ENCODE data around the gene ACTRT2. TPM values are rescaled to one million over a fixed set of nuclear protein-coding genes. Genes with fewer than 3 reads are reported as not detected.

ACTRT2 gene
- total RNA-seq, 1 experiment from 2014 or later: not detected

- no peak overlapping the region for H3K27ac Mint-ChIP-seq (ENCODE audit: unreplicated experiment)
- no peaks in the 10 kb centered on the region for H3K36me3 Mint-ChIP-seq (ENCODE audit: insufficient read depth, unreplicated experiment)
- peaks cover 53% of the 10 kb centered on the region for H3K27me3 Mint-ChIP-seq (ENCODE audit: unreplicated experiment)
- H3K4me3 Mint-ChIP-seq (ENCODE audit: low read depth, unreplicated experiment): no peak overlapping the region
- intact Hi-C loops (cut with micrococcal nuclease; ENCODE audit: unreplicated experiment): no loop called here
- peaks cover 5% of the 10 kb centered on the region for H3K9me3 Mint-ChIP-seq (ENCODE audit: low read depth, unreplicated experiment)
- BruUV-seq (replicated peaks): no TSS peak
- DNase-seq: no peak
- H3K4me1 Mint-ChIP-seq (ENCODE audit: low read depth, unreplicated experiment): no peaks in the 10 kb centered on the region
- CTCF ChIA-PET: no interaction called here
- no peak for TF ChIP-seq CTCF (IDR thresholded peaks at IDR 0.05; ENCODE audit: unreplicated experiment)
Observed at GRCh38 chr1:2983319-2983705, 38.0 kb upstream of the ACTRT2 start.

GRCh38 chr1:2983706-2984398 lies 37.4 kb upstream of the ACTRT2 start:
- Mint-ChIP-seq H3K9me3 (ENCODE audit: low read depth, unreplicated experiment) (peaks cover 5% of the 10 kb centered on the region), H3K36me3 (ENCODE audit: insufficient read depth, unreplicated experiment) (no peaks in the 10 kb centered on the region), H3K4me3 (ENCODE audit: low read depth, unreplicated experiment) (no peak overlapping the region), H3K27ac (ENCODE audit: unreplicated experiment) (no peak overlapping the region), H3K27me3 (ENCODE audit: unreplicated experiment) (peaks cover 58% of the 10 kb centered on the region), H3K4me1 (ENCODE audit: low read depth, unreplicated experiment) (no peaks in the 10 kb centered on the region)
- CTCF ChIA-PET: no interaction called here
- no peak for DNase-seq
- intact Hi-C loops (cut with micrococcal nuclease; ENCODE audit: unreplicated experiment): no loop called here
- BruUV-seq (replicated peaks): no TSS peak
- no peak for TF ChIP-seq CTCF (IDR thresholded peaks at IDR 0.05; ENCODE audit: unreplicated experiment)

- Mint-ChIP-seq H3K27me3 (ENCODE audit: unreplicated experiment) (peaks cover 65% of the 10 kb centered on the region), H3K9me3 (ENCODE audit: low read depth, unreplicated experiment) (peaks cover 5% of the 10 kb centered on the region), H3K4me1 (ENCODE audit: low read depth, unreplicated experiment) (no peaks in the 10 kb centered on the region), H3K36me3 (ENCODE audit: insufficient read depth, unreplicated experiment) (no peaks in the 10 kb centered on the region), H3K4me3 (ENCODE audit: low read depth, unreplicated experiment) (no peak overlapping the region), H3K27ac (ENCODE audit: unreplicated experiment) (no peak overlapping the region)
- BruUV-seq (replicated peaks): no TSS peak
- no peak for TF ChIP-seq CTCF (IDR thresholded peaks at IDR 0.05; ENCODE audit: unreplicated experiment)
- CTCF ChIA-PET: no interaction called here
- intact Hi-C loops (cut with micrococcal nuclease; ENCODE audit: unreplicated experiment): no loop called here
- DNase-seq: no peak
Observed at GRCh38 chr1:2984399-2985061, 36.7 kb upstream of the ACTRT2 start.

GRCh38 chr1:2985067-2985561 lies 36.2 kb upstream of the ACTRT2 start:
- TF ChIP-seq CTCF (IDR thresholded peaks at IDR 0.05; ENCODE audit: unreplicated experiment): no peak
- Mint-ChIP-seq H3K4me3 (ENCODE audit: low read depth, unreplicated experiment) (no peak overlapping the region), H3K27ac (ENCODE audit: unreplicated experiment) (no peak overlapping the region), H3K4me1 (ENCODE audit: low read depth, unreplicated experiment) (no peaks in the 10 kb centered on the region), H3K9me3 (ENCODE audit: low read depth, unreplicated experiment) (peaks cover 5% of the 10 kb centered on the region), H3K36me3 (ENCODE audit: insufficient read depth, unreplicated experiment) (no peaks in the 10 kb centered on the region), H3K27me3 (ENCODE audit: unreplicated experiment) (peaks cover 67% of the 10 kb centered on the region)
- intact Hi-C loops (cut with micrococcal nuclease; ENCODE audit: unreplicated experiment): no loop called here
- BruUV-seq (replicated peaks): no TSS peak
- no peak for DNase-seq
- CTCF ChIA-PET: no interaction called here

All from Calu3 (cell line).